HG03432 (cell line): ENCODE measurements around the gene BRK1.
"Not testable (repeated sequence)": the region's sequence is repeated elsewhere in the genome, so short reads cannot be mapped to it uniquely, and the experiment has no call there.

ENCODE experiments used
- ATAC-seq: cut with Tn5 transposase; IDR thresholded peaks from one replicate; pipeline ENCODE4 v1.9.1; 2021; ENCODE audit warnings: mild to moderate bottlenecking, moderate library complexity; ENCODE audit not compliant: unreplicated experiment

The BRK1 gene

GRCh38 chr3:10115326-10116137, at the start of gene BRK1:
Gene BRK1 (plus strand): TSS chr3:10115675. CDS start chr3:10115702, 27 bp downstream.
- ATAC-seq: peak; percentile 95

GRCh38 chr3:10070077-10070476, 45.4 kb upstream of the BRK1 start:
- ATAC-seq: not testable (repeated sequence)

GRCh38 chr3:10074666-10075065, 40.8 kb upstream of the BRK1 start:
- ATAC-seq: no peak

- ATAC-seq: no peak
These were observed 33.6 kb upstream of the BRK1 start for GRCh38 chr3:10081871-10082270.

GRCh38 chr3:10085738-10086137, 29.7 kb upstream of the BRK1 start:
- no peak for ATAC-seq

- ATAC-seq: no peak
These were observed 27.2 kb upstream of the BRK1 start for GRCh38 chr3:10088256-10088655.

- no peak for ATAC-seq
These were observed 25.3 kb upstream of the BRK1 start for GRCh38 chr3:10090179-10090578.

GRCh38 chr3:10090774-10091173, 24.7 kb upstream of the BRK1 start:
- not testable (repeated sequence) for ATAC-seq

GRCh38 chr3:10091387-10091786, 24.1 kb upstream of the BRK1 start:
- not testable (repeated sequence) for ATAC-seq

GRCh38 chr3:10093678-10094077, 21.8 kb upstream of the BRK1 start:
- no peak for ATAC-seq

GRCh38 chr3:10099041-10099440, 16.4 kb upstream of the BRK1 start:
- ATAC-seq: no peak

- ATAC-seq: no peak
These were observed 8.6 kb upstream of the BRK1 start for GRCh38 chr3:10106919-10107318.

- ATAC-seq: no peak
These were observed 7.4 kb upstream of the BRK1 start, which contains the start of gene FANCD2OS for GRCh38 chr3:10108091-10108490. Gene FANCD2OS (minus strand): TSS chr3:10108255. CDS start chr3:10104774, 3,481 bp downstream.

- ATAC-seq: no peak
These were observed 624 bp downstream of the BRK1 start for GRCh38 chr3:10116138-10116460.

GRCh38 chr3:10116928-10117327, 1.5 kb downstream of the BRK1 start:
- no peak for ATAC-seq

- no peak for ATAC-seq
These were observed 3.9 kb downstream of the BRK1 start for GRCh38 chr3:10119376-10119775.

GRCh38 chr3:10121064-10121463, 5.6 kb downstream of the BRK1 start:
- ATAC-seq: no peak

- ATAC-seq: no peak
These were observed 7.2 kb downstream of the BRK1 start for GRCh38 chr3:10122724-10123123.

- ATAC-seq: not testable (repeated sequence)
These were observed 20.4 kb downstream of the BRK1 start for GRCh38 chr3:10135872-10136271.

- no peak for ATAC-seq
These were observed 21.0 kb downstream of the BRK1 start for GRCh38 chr3:10136426-10137005.

- no peak for ATAC-seq
These were observed 21.7 kb downstream of the BRK1 start for GRCh38 chr3:10137178-10137577.

GRCh38 chr3:10140996-10141546, 25.6 kb downstream of the BRK1 start:
- no peak for ATAC-seq
